ENCODE data around the gene KLHL29.
"Not testable (repeated sequence)": the region's sequence is repeated elsewhere in the genome, so short reads cannot be mapped to it uniquely, and the experiment has no call there.

The KLHL29 gene

GRCh38 chr2:23367760-23368159 lies 17.2 kb upstream of the KLHL29 start:
- no peak for DNase-seq (ENCODE audit: low read depth in 2 of 2)

GRCh38 chr2:23373666-23374065 lies 11.3 kb upstream of the KLHL29 start:
- DNase-seq (ENCODE audit: low read depth in 2 of 2): no peak

- DNase-seq (ENCODE audit: low read depth in 2 of 2): no peak
These were observed 9.5 kb upstream of the KLHL29 start for GRCh38 chr2:23375448-23375847.

- no peak for DNase-seq (ENCODE audit: low read depth in 2 of 2)
These were observed 8.9 kb upstream of the KLHL29 start for GRCh38 chr2:23376075-23376474.

GRCh38 chr2:23376972-23377371 lies 8.0 kb upstream of the KLHL29 start:
- DNase-seq (ENCODE audit: low read depth in 2 of 2): no peak

GRCh38 chr2:23377771-23378170 lies 7.2 kb upstream of the KLHL29 start:
- no peak for DNase-seq (ENCODE audit: low read depth in 2 of 2)

GRCh38 chr2:23378496-23378895 lies 6.5 kb upstream of the KLHL29 start:
- no peak for DNase-seq (ENCODE audit: low read depth in 2 of 2)

GRCh38 chr2:23379220-23379695 lies 5.7 kb upstream of the KLHL29 start:
- DNase-seq (ENCODE audit: low read depth in 2 of 2): no peak

GRCh38 chr2:23380562-23381065 lies 4.4 kb upstream of the KLHL29 start:
- peak in 1 of 2 donors; percentile 16 for DNase-seq (ENCODE audit: low read depth in 2 of 2)

GRCh38 chr2:23381084-23381483 lies 3.9 kb upstream of the KLHL29 start:
- DNase-seq (ENCODE audit: low read depth in 2 of 2): no peak

- no peak for DNase-seq (ENCODE audit: low read depth in 2 of 2)
These were observed 3.5 kb upstream of the KLHL29 start for GRCh38 chr2:23381485-23381884.

- no peak for DNase-seq (ENCODE audit: low read depth in 2 of 2)
These were observed 1.9 kb upstream of the KLHL29 start for GRCh38 chr2:23383100-23383499.

- no peak for DNase-seq (ENCODE audit: low read depth in 2 of 2)
These were observed 370 bp downstream of the KLHL29 start for GRCh38 chr2:23385351-23385747.

- no peak for DNase-seq (ENCODE audit: low read depth in 2 of 2)
These were observed 864 bp downstream of the KLHL29 start for GRCh38 chr2:23385748-23386338.

GRCh38 chr2:23386339-23387220 lies 1.6 kb downstream of the KLHL29 start:
- DNase-seq (ENCODE audit: low read depth in 2 of 2): no peak

- DNase-seq (ENCODE audit: low read depth in 2 of 2): no peak
These were observed 2.2 kb downstream of the KLHL29 start for GRCh38 chr2:23387221-23387550.

- no peak for DNase-seq (ENCODE audit: low read depth in 2 of 2)
These were observed 2.9 kb downstream of the KLHL29 start for GRCh38 chr2:23387845-23388244.

GRCh38 chr2:23388294-23388693 lies 3.3 kb downstream of the KLHL29 start:
- no peak for DNase-seq (ENCODE audit: low read depth in 2 of 2)

GRCh38 chr2:23388756-23389514 lies 4.0 kb downstream of the KLHL29 start:
- no peak for DNase-seq (ENCODE audit: low read depth in 2 of 2)

- no peak for DNase-seq (ENCODE audit: low read depth in 2 of 2)
These were observed 5.2 kb downstream of the KLHL29 start for GRCh38 chr2:23390152-23390551.

- not testable (repeated sequence) for DNase-seq (ENCODE audit: low read depth in 2 of 2)
These were observed 6.3 kb downstream of the KLHL29 start for GRCh38 chr2:23391237-23391736.

GRCh38 chr2:23393722-23394121 lies 8.7 kb downstream of the KLHL29 start:
- no peak for DNase-seq (ENCODE audit: low read depth in 2 of 2)

All from stimulated activated CD8-positive, alpha-beta memory T cell treated with anti-CD3 and anti-CD28 coated beads, Interleukin-15, amount 100 ng/mL, for 48 hours (primary cell).